NCI-H345 treated with DMSO at 0.1 percent for 48 hours (cell line): Measurements from ENCODE around the gene ATPAF1.
"Not testable (repeated sequence)": the region's sequence is repeated elsewhere in the genome, so short reads cannot be mapped to it uniquely, and the experiment has no call there.

ENCODE experiments used
- DNase-seq: peaks from one replicate; lab custom pipeline; 2025; ENCODE audit not compliant: unreplicated experiment; lab: John Stamatoyannopoulos, UW

Gene ATPAF1

GRCh38 chr1:46651152-46651551 is 17.0 kb downstream of the ATPAF1 start:
- DNase-seq = not testable (repeated sequence)

- DNase-seq = no peak
These were observed 17.7 kb downstream of the ATPAF1 start for GRCh38 chr1:46650491-46650890.

- no peak for DNase-seq
These were observed 18.4 kb downstream of the ATPAF1 start for GRCh38 chr1:46649764-46650163.

GRCh38 chr1:46647611-46648010 is 20.6 kb downstream of the ATPAF1 start:
- no peak for DNase-seq

GRCh38 chr1:46646844-46647243 is 21.3 kb downstream of the ATPAF1 start:
- no peak for DNase-seq

- DNase-seq = no peak
These were observed 21.8 kb downstream of the ATPAF1 start for GRCh38 chr1:46646331-46646730.

GRCh38 chr1:46645815-46646214 is 22.3 kb downstream of the ATPAF1 start:
- DNase-seq = no peak

- DNase-seq = peak; percentile 93
These were observed 24.8 kb downstream of the ATPAF1 start for GRCh38 chr1:46643368-46643775.

GRCh38 chr1:46642115-46642680 is 26.0 kb downstream of the ATPAF1 start:
- no peak for DNase-seq

GRCh38 chr1:46639547-46639946 is 28.6 kb downstream of the ATPAF1 start:
- DNase-seq = no peak

- DNase-seq = no peak
These were observed 29.2 kb downstream of the ATPAF1 start for GRCh38 chr1:46638921-46639320.

- DNase-seq = no peak
These were observed 30.6 kb downstream of the ATPAF1 start for GRCh38 chr1:46637444-46638083.

GRCh38 chr1:46635205-46635604 is 33.0 kb downstream of the ATPAF1 start:
- DNase-seq = no peak

GRCh38 chr1:46630719-46631118 is 37.4 kb downstream of the ATPAF1 start:
- no peak for DNase-seq

- no peak for DNase-seq
These were observed 44.2 kb downstream of the ATPAF1 start for GRCh38 chr1:46623743-46624644.

GRCh38 chr1:46622344-46622743 is 45.8 kb downstream of the ATPAF1 start:
- DNase-seq = no peak

GRCh38 chr1:46621930-46622329 is 46.2 kb downstream of the ATPAF1 start:
- no peak for DNase-seq

GRCh38 chr1:46619656-46620258 is 48.4 kb downstream of the ATPAF1 start:
- DNase-seq = no peak

GRCh38 chr1:46618754-46619415 is 49.3 kb downstream of the ATPAF1 start:
- DNase-seq = no peak

- no peak for DNase-seq
These were observed 50.3 kb downstream of the ATPAF1 start for GRCh38 chr1:46617833-46618232.
